HCT116 (cell line): ENCODE results near the gene HOXA11. TPM values are rescaled to one million over a fixed set of nuclear protein-coding genes. Genes with fewer than 3 reads are reported as not detected.

Source experiments
- ATAC-seq: fragments of 200-7000 bp; cut with Tn5 transposase; 2 replicates; pipeline ENCODE4 v1.9.1; 2020; ENCODE audit warnings: mild to moderate bottlenecking, moderate library complexity
- BruUV-seq: library from RNA; stranded (reverse); fragments of 400-500 nt; replicated peaks from 2 replicates; lab custom pipeline; 2021; lab: Mats Ljungman, UMichigan
- CTCF ChIA-PET: fragments of 300-600 bp; sonication (Branson Sonifier 250); formaldehyde crosslinking; loops from one replicate; lab custom pipeline; 2021; ENCODE audit warnings: antibody characterized with exemption; lab: Charles Lee
- POLR2A ChIA-PET: fragments of 300-600, 350-600 bp; sonication (Branson Sonifier 250); formaldehyde crosslinking; loops from one replicate; lab custom pipeline; 2021; ENCODE audit warnings: antibody characterized with exemption; lab: Charles Lee
- RAD21 ChIA-PET, 2 experiments: fragments of 300-600 bp; sonication (Branson Sonifier 250); formaldehyde crosslinking; loops; one replicate each; lab custom pipeline; 2023; ENCODE audit warnings: low total read pairs in 2 of 2; ENCODE audit not compliant: uncharacterized antibody in 2 of 2, unreplicated experiment in 2 of 2, low non-redundant PET in 1 of 2; lab: Charles Lee
- DNase-seq: peaks from one replicate; pipeline ENCODE4 v3.0.0-alpha.2; 2010; ENCODE audit warnings: low read depth, low spot score
- H2AFZ ChIP-seq: fragments of 200-600 bp; shearing (Covaris generic), sonication (generic); 2 replicates; pipeline ENCODE4 v1.6.1; 2017; ENCODE audit warnings: low read depth, mixed run types, mixed read lengths, antibody characterized with exemption, low read length; ENCODE audit not compliant: poor library complexity, severe bottlenecking
- H3K27ac ChIP-seq: 2 replicates; pipeline ENCODE4 v1.5.1; 2012; ENCODE audit warnings: low read depth, low read length
- H3K27me3 ChIP-seq: fragments of 200-600 bp; sonication (generic); 2 replicates; pipeline ENCODE4 v1.6.1; 2016; ENCODE audit warnings: mixed run types, low read length, mixed read lengths; ENCODE audit not compliant: insufficient read depth
- H3K36me3 ChIP-seq, 2 experiments: fragments of 200-500 bp in 1 of 2; fragments of 200-600 bp in 1 of 2; sonication (Bioruptor generic) in 1 of 2; sonication (generic) in 1 of 2; 2 replicates each; pipeline versions ENCODE4 v1.5.1 to v1.6.1; 2014 to 2016; ENCODE audit warnings: low read length in 2 of 2, inconsistent platforms in 1 of 2, mixed read lengths in 1 of 2, mixed run types in 1 of 2; ENCODE audit not compliant: insufficient read depth in 2 of 2, control insufficient read depth in 1 of 2
- H3K4me1 ChIP-seq, 2 experiments: fragments of 200-600 bp in 1 of 2; sonication (generic) in 1 of 2; 2 replicates each; pipeline versions ENCODE4 v1.5.1 to v1.6.1; 2012 to 2017; ENCODE audit warnings: low read length in 2 of 2, inconsistent platforms in 1 of 2, mild to moderate bottlenecking in 1 of 2, mixed read lengths in 1 of 2, mixed run types in 1 of 2, moderate library complexity in 1 of 2; ENCODE audit not compliant: insufficient read depth in 2 of 2, control insufficient read depth in 1 of 2
- H3K4me2 ChIP-seq: fragments of 200-600 bp; sonication (generic); 2 replicates; pipeline ENCODE4 v1.6.1; 2017; ENCODE audit warnings: mixed run types, low read length, mixed read lengths
- H3K4me3 ChIP-seq, 2 experiments: fragments of 200-600 bp in 1 of 2; sonication (generic) in 1 of 2; replicated peaks in 1 of 2; 2 replicates each; pipeline ENCODE4 v1.5.1; 2011 to 2016; ENCODE audit warnings: low read length in 2 of 2, control low read depth in 1 of 2, low read depth in 1 of 2, mild to moderate bottlenecking in 1 of 2, mixed read lengths in 1 of 2, mixed run types in 1 of 2
- H3K79me2 ChIP-seq: fragments of 200-600 bp; sonication (generic); 2 replicates; pipeline ENCODE4 v1.6.1; 2017; ENCODE audit warnings: mild to moderate bottlenecking, mixed run types, low read length, moderate library complexity, mixed read lengths; ENCODE audit not compliant: insufficient read depth
- H3K9ac ChIP-seq: fragments of 200-600 bp; sonication (generic); 2 replicates; pipeline ENCODE4 v1.6.1; 2016; ENCODE audit warnings: low read length, mixed read lengths
- H3K9me2 ChIP-seq: fragments of 200-600 bp; sonication (generic), shearing (Covaris generic); 2 replicates; pipeline ENCODE4 v1.6.1; 2017; ENCODE audit warnings: mixed run types, mild to moderate bottlenecking, moderate library complexity; ENCODE audit not compliant: insufficient read depth
- H3K9me3 ChIP-seq, 2 experiments: fragments of 200-500 bp in 1 of 2; fragments of 200-600 bp in 1 of 2; sonication (Bioruptor generic) in 1 of 2; sonication (generic) in 1 of 2; 2 replicates each; pipeline ENCODE4 v1.6.1; 2014 to 2017; ENCODE audit warnings: low read length in 2 of 2, mixed read lengths in 2 of 2, inconsistent platforms in 1 of 2, low read depth in 1 of 2, mild to moderate bottlenecking in 1 of 2, mixed run types in 1 of 2, moderate library complexity in 1 of 2; ENCODE audit not compliant: control insufficient read depth in 1 of 2, insufficient read depth in 1 of 2
- H4K20me1 ChIP-seq: fragments of 200-600 bp; sonication (generic), shearing (Covaris generic); 2 replicates; pipeline ENCODE4 v1.6.1; 2017; ENCODE audit warnings: mixed run types, mild to moderate bottlenecking, moderate library complexity; ENCODE audit not compliant: insufficient read depth
- ATF3 ChIP-seq: IDR thresholded peaks from 2 replicates; pipeline ENCODE4 v1.6.1; 2012
- EGR1 ChIP-seq: IDR thresholded peaks from 2 replicates; pipeline ENCODE4 v1.6.1; 2012; ENCODE audit warnings: low read depth
- ELF1 ChIP-seq: IDR thresholded peaks from 2 replicates; pipeline ENCODE4 v1.6.1; 2012; ENCODE audit warnings: low read depth, borderline replicate concordance
- EZH2 ChIP-seq: fragments of 200-600 bp; sonication (generic); IDR thresholded peaks from 2 replicates; pipeline ENCODE4 v1.6.1; 2017; ENCODE audit warnings: antibody characterized with exemption, mixed run types
- EZH2phosphoT487 ChIP-seq: fragments of 200-600 bp; IDR thresholded peaks from 2 replicates; pipeline ENCODE4 v1.6.1; 2018; ENCODE audit warnings: antibody characterized with exemption, borderline replicate concordance
- FOSL1 ChIP-seq: IDR thresholded peaks from 2 replicates; pipeline ENCODE4 v1.6.1; 2012; ENCODE audit warnings: low read depth
- JUND ChIP-seq: IDR thresholded peaks from 2 replicates; pipeline ENCODE4 v1.6.1; 2012
- POLR2A ChIP-seq: IDR thresholded peaks from 2 replicates; pipeline ENCODE4 v1.7.0; 2011; ENCODE audit warnings: borderline replicate concordance; ENCODE audit not compliant: insufficient read depth, insufficient read length; ENCODE audit errors: extremely low read depth
- RAD21 ChIP-seq: IDR thresholded peaks from 2 replicates; pipeline ENCODE4 v1.6.1; 2012; ENCODE audit warnings: low read depth, mild to moderate bottlenecking
- REST ChIP-seq: IDR thresholded peaks from 2 replicates; pipeline ENCODE4 v1.6.1; 2012; ENCODE audit warnings: low read depth
- SIN3A ChIP-seq: IDR thresholded peaks from 2 replicates; pipeline ENCODE4 v1.6.1; 2012; ENCODE audit warnings: low read depth
- SP1 ChIP-seq: IDR thresholded peaks from 2 replicates; pipeline ENCODE4 v1.6.1; 2012; ENCODE audit warnings: low read depth
- ZFX ChIP-seq: fragments of 450-650 bp; IDR thresholded peaks from 2 replicates; pipeline ENCODE4 v1.6.1; 2017
- ZNF274 ChIP-seq: fragments of 200-500 bp; sonication (Bioruptor generic); IDR thresholded peaks from 2 replicates; pipeline ENCODE4 v1.6.1; 2014; ENCODE audit warnings: mild to moderate bottlenecking, low read depth, low read length, inconsistent platforms
- intact Hi-C: fragments of 100-400 bp; cut with micrococcal nuclease; formaldehyde crosslinking; loops from 2 replicates; pipeline ENCODE4 v1.10.0; 2022
- total RNA-seq: library from RNA; stranded (reverse); gene quantifications from one replicate; pipeline ENCODE4 v1.2.1, GENCODE V29; 2021; ENCODE audit not compliant: unreplicated experiment

Gene HOXA11
- total RNA-seq, 1 experiment from 2014 or later = 6.8 TPM

GRCh38 chr7:27139334-27140125, 45.5 kb downstream of the HOXA11 start:
- intact Hi-C loops = no loop called here

More at GRCh38 chr7:27139334-27140125, 45.5 kb downstream of the HOXA11 start:
- no peak overlapping the region for H3K4me2 ChIP-seq
- H3K4me3 ChIP-seq = no peak overlapping the region
- CTCF ChIA-PET = no interaction called here
- ATAC-seq (no peak), DNase-seq (no peak)
- no peaks in the 10 kb centered on the region for H3K9me2 ChIP-seq
- H3K4me1 ChIP-seq = peaks cover 23 to 39% of the 10 kb centered on the region in 2 experiments
- H4K20me1 ChIP-seq = no peaks in the 10 kb centered on the region
- POLR2A ChIA-PET = no interaction called here
- no peaks in the 10 kb centered on the region for H3K79me2 ChIP-seq
- BruUV-seq = no TSS peak
- no peaks in the 10 kb centered on the region for H3K9me3 ChIP-seq
- TF ChIP-seq ZNF274 (no peak), ELF1 (no peak), REST (no peak), EGR1 (no peak), ATF3 (no peak), ZFX (no peak), EZH2 (no peak), FOSL1 (no peak), RAD21 (no peak), JUND (no peak), POLR2A (no peak), SP1 (no peak), SIN3A (no peak), EZH2phosphoT487 (no peak)
- RAD21 ChIA-PET = no interaction called here
- H3K27ac ChIP-seq = no peak overlapping the region
- H3K36me3 ChIP-seq = peaks cover 3 to 7% of the 10 kb centered on the region in 2 experiments; a peak in 2 of 4 replicates
- H3K27me3 ChIP-seq = no peaks in the 10 kb centered on the region
- H3K9ac ChIP-seq = no peak overlapping the region
- no peak overlapping the region for H2AFZ ChIP-seq
